K562 (cell line): ENCODE measurements around the gene C12orf75. TPM values are rescaled to one million over a fixed set of nuclear protein-coding genes. Genes with fewer than 3 reads are reported as not detected.

ENCODE experiments used
- ATAC-seq: fragments of 200-7000 bp; cut with Tn5 transposase; 3 replicates; pipeline ENCODE4 v1.9.1; 2020; ENCODE audit warnings: moderate library complexity
- BruUV-seq: library from RNA; stranded (reverse); fragments of 400-500 nt; replicated peaks from 2 replicates; lab custom pipeline; 2021; lab: Mats Ljungman, UMichigan
- CTCF ChIA-PET: fragments of 300-600 bp; formaldehyde crosslinking; extraction: SDS; loops from one replicate; lab custom pipeline; 2021; ENCODE audit warnings: low intra/inter-chr PET ratio; lab: Yijun Ruan, JAX
- POLR2A ChIA-PET: fragments of 300-600, 350-650 bp; sonication (Branson Sonifier 250); formaldehyde crosslinking; extraction: SDS; loops from one replicate; lab custom pipeline; 2021; ENCODE audit warnings: antibody characterized with exemption, inconsistent platforms; lab: Yijun Ruan, JAX
- DNase-seq, 4 experiments: peaks; one replicate each; pipeline versions ENCODE4 v3.0.0 to v3.0.0-alpha.2; 2011 to 2018; ENCODE audit warnings: low spot score in 3 of 4, mixed read lengths in 3 of 4; ENCODE audit errors: extremely low read depth in 1 of 4
- FAIRE-seq: peaks from 2 replicates; lab custom pipeline; 2011; peaks lifted over from hg19 to GRCh38; lab: Jason Lieb, UNC
- H2AFZ ChIP-seq: 2 replicates; pipeline ENCODE4 v1.6.0; 2011; ENCODE audit warnings: low read depth, low read length, control low read depth, inconsistent platforms
- H3K27ac ChIP-seq: fragments of 200-600 bp; 3 replicates; pipeline ENCODE4 v1.8.0; 2011; ENCODE audit warnings: low read depth, mild to moderate bottlenecking, control low read depth, inconsistent platforms, low read length, moderate library complexity, mixed read lengths; ENCODE audit errors: extremely low read depth
- H3K27me3 ChIP-seq, 2 experiments: fragments of 300-600 bp in 1 of 2; 2 replicates in 1 of 2; 3 replicates in 1 of 2; pipeline versions ENCODE4 v1.6.0 to v1.8.0; 2011; ENCODE audit warnings: inconsistent platforms in 2 of 2, low read length in 2 of 2, mild to moderate bottlenecking in 1 of 2, mixed read lengths in 1 of 2, moderate library complexity in 1 of 2; ENCODE audit not compliant: control insufficient read depth in 2 of 2, insufficient read depth in 2 of 2
- H3K36me3 ChIP-seq: fragments of 300-600 bp; 3 replicates; pipeline ENCODE4 v1.8.0; 2011; ENCODE audit warnings: mild to moderate bottlenecking, low read length, inconsistent platforms; ENCODE audit not compliant: control insufficient read depth, insufficient read depth
- H3K4me1 ChIP-seq, 2 experiments: fragments of 200-600 bp in 1 of 2; replicated peaks in 1 of 2; 2 replicates in 1 of 2; 3 replicates in 1 of 2; pipeline versions ENCODE4 v1.5.1 to v1.8.0; 2011; ENCODE audit warnings: inconsistent platforms in 2 of 2, low read length in 2 of 2, mild to moderate bottlenecking in 1 of 2, mixed read lengths in 1 of 2, moderate library complexity in 1 of 2; ENCODE audit not compliant: control insufficient read depth in 2 of 2, insufficient read depth in 2 of 2
- H3K4me2 ChIP-seq: 2 replicates; pipeline ENCODE4 v1.6.1; 2011; ENCODE audit warnings: low read length, control low read depth, inconsistent platforms, mixed read lengths; ENCODE audit not compliant: insufficient read depth
- H3K4me3 ChIP-seq: fragments of 200-600 bp; sonication (generic), shearing (Covaris generic); 2 replicates; pipeline ENCODE4 v1.5.1; 2016; ENCODE audit warnings: control low read depth, inconsistent platforms
- H3K79me2 ChIP-seq: fragments of 200-600 bp; 3 replicates; pipeline ENCODE4 v1.8.0; 2011; ENCODE audit warnings: low read length, inconsistent platforms; ENCODE audit not compliant: control insufficient read depth, insufficient read depth
- H3K9ac ChIP-seq, 2 experiments: 2 replicates each; pipeline versions ENCODE4 v1.6.0 to v1.6.1; 2011; ENCODE audit warnings: low read depth in 2 of 2, low read length in 2 of 2, control low read depth in 1 of 2, inconsistent platforms in 1 of 2, mild to moderate bottlenecking in 1 of 2, mixed read lengths in 1 of 2; ENCODE audit not compliant: insufficient read depth in 1 of 2
- H3K9me1 ChIP-seq: one replicate; pipeline ENCODE4 v1.6.0; 2011; ENCODE audit warnings: inconsistent platforms, mild to moderate bottlenecking, low read length, moderate library complexity; ENCODE audit not compliant: control insufficient read depth, insufficient read depth
- H3K9me3 ChIP-seq: replicated peaks from 2 replicates; pipeline ENCODE4 v1.5.1; 2011; ENCODE audit warnings: low read depth, low read length, inconsistent platforms; ENCODE audit not compliant: control insufficient read depth, insufficient read depth
- H4K20me1 ChIP-seq: replicated peaks from 2 replicates; pipeline ENCODE4 v1.6.1; 2011; ENCODE audit warnings: low read length, inconsistent platforms, mixed read lengths; ENCODE audit not compliant: control insufficient read depth, insufficient read depth
- ADNP ChIP-seq: fragments of 200-800 bp; sonication (Bioruptor generic); IDR thresholded peaks from 2 replicates; pipeline ENCODE4 v1.6.1; 2016; ENCODE audit warnings: missing genetic modification characterization, missing compliant biosample characterization
- RBM25 ChIP-seq: fragments of 200-400 bp; formaldehyde crosslinking; IDR thresholded peaks from 2 replicates; pipeline ENCODE4 v1.6.1; 2018; ENCODE audit warnings: low read length, low read depth, moderate library complexity; ENCODE audit not compliant: severe bottlenecking
- SIN3B ChIP-seq: fragments of 450-650 bp; IDR thresholded peaks from 2 replicates; pipeline ENCODE4 v1.6.1; 2017; ENCODE audit warnings: low read depth, mild to moderate bottlenecking, moderate library complexity
- ZBTB40 ChIP-seq, 2 experiments: fragments of 450-650 bp in 1 of 2; sonication (generic) in 1 of 2; formaldehyde crosslinking in 1 of 2; IDR thresholded peaks; 2 replicates each; pipeline versions ENCODE4 v1.7.1 to v1.9.0; 2016 to 2022; ENCODE audit warnings: inconsistent platforms in 1 of 2, mild to moderate bottlenecking in 1 of 2, missing genetic modification reagents in 1 of 2
- ZNF384 ChIP-seq: IDR thresholded peaks from 2 replicates; pipeline ENCODE4 v1.6.1; 2012; ENCODE audit warnings: low read depth, low read length, improper control_type of control experiment
- ZNF444 ChIP-seq: fragments of 250-450 bp; sonication (Bioruptor Pico); IDR thresholded peaks from 2 replicates; pipeline ENCODE4 v1.4.0; 2020; ENCODE audit warnings: mild to moderate bottlenecking, moderate library complexity
- WGBS: fragments of 100-300 bp; shearing (Covaris generic); methylation state at CpG from one replicate; pipeline ENCODE4 v1.1.6; 2016; ENCODE audit warnings: low coverage, mixed read lengths; ENCODE audit not compliant: insufficient coverage; ENCODE audit errors: missing lambda C conversion rate; 5-methylcytosine and 5-hydroxymethylcytosine counted together
- in situ Hi-C: fragments of 300-500 bp; cut with MboI; formaldehyde crosslinking; loops from 4 replicates; pipeline ENCODE4 v1.15.0; 2018; ENCODE audit warnings: inconsistent platforms, mixed read lengths
- intact Hi-C: fragments of 100-400 bp; cut with micrococcal nuclease; formaldehyde crosslinking; loops from 2 replicates; pipeline ENCODE4 v1.14.2; 2022
- polyA plus RNA-seq, 8 experiments: library from polyadenylated mRNA; depleted of rRNA in 4 of 8; stranded (reverse) in 5 of 8; unstranded in 3 of 8; fragments of >200 nt; fragmentation: Nextera tagmentation in 2 of 8; fragmentation: Illumina TruSeq in 1 of 8; extraction: Ambion mirVana in 2 of 8; extraction: Trizol in 1 of 8; gene quantifications; 2 replicates each; pipeline versions ENCODE4 v1.2.1 to v1.2.3, GENCODE V29; 2011 to 2014; ENCODE audit warnings: inconsistent platforms in 1 of 8, missing spikeins in 1 of 8
- total RNA-seq, 7 experiments: library from RNA; depleted of rRNA in 6 of 7; stranded (reverse); fragments of >200 nt in 6 of 7; fragmentation: Illumina TruSeq in 2 of 7; extraction: Trizol in 2 of 7; gene quantifications; 2 replicates each; pipeline versions ENCODE4 v1.2.1 to v1.2.3, GENCODE V29; 2011 to 2021; ENCODE audit warnings: low replicate concordance in 1 of 7

C12orf75 gene
- total and polyA plus RNA-seq, 9 of the 15 experiments (the other 6 are each of a cell fraction or from before 2014, with no cell fraction given): 0.06 to 0.82 (median 0.26) TPM; not detected in 3

- CTCF ChIA-PET: no interaction called here
- Histone ChIP-seq H3K36me3 (no peaks in the 10 kb centered on the region), H3K27me3 (no peaks in the 10 kb centered on the region), H3K9ac (no peak overlapping the region), H4K20me1 (no peaks in the 10 kb centered on the region), H3K4me2 (no peak overlapping the region), H2AFZ (no peak overlapping the region), H3K4me1 (no peaks in the 10 kb centered on the region), H3K9me3 (no peaks in the 10 kb centered on the region), H3K27ac (no peak overlapping the region), H3K4me3 (no peak overlapping the region), H3K9me1 (no peaks in the 10 kb centered on the region), H3K79me2 (no peaks in the 10 kb centered on the region)
- peak; percentile 29 for FAIRE-seq
- BruUV-seq: no TSS peak
- ATAC-seq: no peak
- in situ Hi-C loops (no loop called here), intact Hi-C loops (no loop called here)
- WGBS: 19% methylated on average over 4 of the region's 4 CpGs
- no peak for DNase-seq
- POLR2A ChIA-PET: interaction anchor here (0.6 kb wide), 1 partner anchor 28 kb away, joined by 3 read pairs; no protein-coding TSS in a partner anchor
- peak; percentile 65 for TF ChIP-seq ADNP
- TF ChIP-seq SIN3B: no peak
- no peak for TF ChIP-seq ZNF444 (CRISPR knock-in tag)
- TF ChIP-seq RBM25: peak; percentile 88
- peak; percentile 51; the same call in 1 of the 2 replicates for TF ChIP-seq ZNF384
- 0 out of 2 replicates have a peak, but pooled peaks have one; percentile 24 for TF ChIP-seq ZBTB40 (IDR thresholded peaks at IDR 0.05)
- TF ChIP-seq ZBTB40 (CRISPR knock-in tag; IDR thresholded peaks at IDR 0.05): no peak
Measured at GRCh38 chr12:105400227-105400626, 69.7 kb downstream of the C12orf75 start.
